Hepatocyte (in vitro differentiated cells): Measurements from ENCODE around the gene SERPINE3.

Experiments used
- EZH2 ChIP-seq: fragments of 200-600 bp; sonication (generic); IDR thresholded peaks from 2 replicates; pipeline ENCODE4 v1.6.1; 2016; ENCODE audit warnings: antibody characterized with exemption, mild to moderate bottlenecking, borderline replicate concordance
- TF ChIP-seq, protein P1 (sequence below): fragments of 200-600 bp; sonication (generic); IDR thresholded peaks from 2 replicates; pipeline ENCODE4 v1.5.1; 2016; ENCODE audit warnings: antibody characterized with exemption, mild to moderate bottlenecking; ENCODE audit not compliant: poor library complexity

DNA sequence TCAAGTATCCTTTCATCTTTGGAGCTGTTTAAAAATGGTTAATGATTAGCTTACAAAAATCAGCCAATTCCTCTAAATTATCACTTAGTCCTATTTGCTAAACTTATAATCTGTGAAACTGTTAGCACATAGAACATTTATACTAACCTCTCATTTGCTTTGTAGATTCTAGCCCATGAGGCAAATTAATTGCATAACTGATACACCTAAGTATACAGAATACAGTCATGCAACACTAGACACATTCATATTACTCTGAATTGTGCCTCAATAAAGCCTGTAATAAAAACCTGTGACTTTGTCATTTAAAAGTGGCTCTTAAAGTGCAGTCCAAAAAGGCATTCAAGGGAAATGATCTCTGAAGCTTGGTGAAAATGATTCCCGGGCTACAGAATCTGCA, 21.0 kb downstream of the SERPINE3 start:
- TF ChIP-seq, protein P1, sequence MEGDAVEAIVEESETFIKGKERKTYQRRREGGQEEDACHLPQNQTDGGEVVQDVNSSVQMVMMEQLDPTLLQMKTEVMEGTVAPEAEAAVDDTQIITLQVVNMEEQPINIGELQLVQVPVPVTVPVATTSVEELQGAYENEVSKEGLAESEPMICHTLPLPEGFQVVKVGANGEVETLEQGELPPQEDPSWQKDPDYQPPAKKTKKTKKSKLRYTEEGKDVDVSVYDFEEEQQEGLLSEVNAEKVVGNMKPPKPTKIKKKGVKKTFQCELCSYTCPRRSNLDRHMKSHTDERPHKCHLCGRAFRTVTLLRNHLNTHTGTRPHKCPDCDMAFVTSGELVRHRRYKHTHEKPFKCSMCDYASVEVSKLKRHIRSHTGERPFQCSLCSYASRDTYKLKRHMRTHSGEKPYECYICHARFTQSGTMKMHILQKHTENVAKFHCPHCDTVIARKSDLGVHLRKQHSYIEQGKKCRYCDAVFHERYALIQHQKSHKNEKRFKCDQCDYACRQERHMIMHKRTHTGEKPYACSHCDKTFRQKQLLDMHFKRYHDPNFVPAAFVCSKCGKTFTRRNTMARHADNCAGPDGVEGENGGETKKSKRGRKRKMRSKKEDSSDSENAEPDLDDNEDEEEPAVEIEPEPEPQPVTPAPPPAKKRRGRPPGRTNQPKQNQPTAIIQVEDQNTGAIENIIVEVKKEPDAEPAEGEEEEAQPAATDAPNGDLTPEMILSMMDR, result no peak
- TF ChIP-seq EZH2, result no peak
